GM12872 (cell line): ENCODE results near the gene MDM1.

Experiments used
- TF ChIP-seq, protein P1 (sequence below): IDR thresholded peaks from 3 replicates; pipeline ENCODE4 v1.5.1; 2011; ENCODE audit warnings: low read depth, mild to moderate bottlenecking, low read length, moderate library complexity; ENCODE audit not compliant: insufficient read depth

MDM1 gene

DNA sequence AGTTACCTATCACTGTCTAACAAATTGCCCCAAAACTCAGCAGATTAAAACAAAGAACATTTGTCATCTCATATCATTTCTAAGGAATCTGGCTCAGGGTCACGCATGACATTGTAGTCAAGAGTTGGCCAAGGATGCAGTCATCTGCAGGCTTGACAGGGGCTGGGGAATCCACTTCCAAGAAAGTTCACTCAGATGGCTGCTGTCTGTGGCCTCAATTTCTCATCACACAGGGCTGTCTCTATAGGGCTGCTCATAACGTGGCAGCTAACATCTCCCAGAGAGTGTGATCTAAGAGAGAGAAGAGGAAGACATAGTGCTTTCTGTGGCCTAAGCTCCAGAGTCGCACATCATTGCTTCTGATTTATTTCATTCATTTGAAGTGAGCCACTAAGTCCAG, 61.8 kb downstream of the MDM1 start:
- TF ChIP-seq, protein P1, sequence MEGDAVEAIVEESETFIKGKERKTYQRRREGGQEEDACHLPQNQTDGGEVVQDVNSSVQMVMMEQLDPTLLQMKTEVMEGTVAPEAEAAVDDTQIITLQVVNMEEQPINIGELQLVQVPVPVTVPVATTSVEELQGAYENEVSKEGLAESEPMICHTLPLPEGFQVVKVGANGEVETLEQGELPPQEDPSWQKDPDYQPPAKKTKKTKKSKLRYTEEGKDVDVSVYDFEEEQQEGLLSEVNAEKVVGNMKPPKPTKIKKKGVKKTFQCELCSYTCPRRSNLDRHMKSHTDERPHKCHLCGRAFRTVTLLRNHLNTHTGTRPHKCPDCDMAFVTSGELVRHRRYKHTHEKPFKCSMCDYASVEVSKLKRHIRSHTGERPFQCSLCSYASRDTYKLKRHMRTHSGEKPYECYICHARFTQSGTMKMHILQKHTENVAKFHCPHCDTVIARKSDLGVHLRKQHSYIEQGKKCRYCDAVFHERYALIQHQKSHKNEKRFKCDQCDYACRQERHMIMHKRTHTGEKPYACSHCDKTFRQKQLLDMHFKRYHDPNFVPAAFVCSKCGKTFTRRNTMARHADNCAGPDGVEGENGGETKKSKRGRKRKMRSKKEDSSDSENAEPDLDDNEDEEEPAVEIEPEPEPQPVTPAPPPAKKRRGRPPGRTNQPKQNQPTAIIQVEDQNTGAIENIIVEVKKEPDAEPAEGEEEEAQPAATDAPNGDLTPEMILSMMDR, result no peak

DNA sequence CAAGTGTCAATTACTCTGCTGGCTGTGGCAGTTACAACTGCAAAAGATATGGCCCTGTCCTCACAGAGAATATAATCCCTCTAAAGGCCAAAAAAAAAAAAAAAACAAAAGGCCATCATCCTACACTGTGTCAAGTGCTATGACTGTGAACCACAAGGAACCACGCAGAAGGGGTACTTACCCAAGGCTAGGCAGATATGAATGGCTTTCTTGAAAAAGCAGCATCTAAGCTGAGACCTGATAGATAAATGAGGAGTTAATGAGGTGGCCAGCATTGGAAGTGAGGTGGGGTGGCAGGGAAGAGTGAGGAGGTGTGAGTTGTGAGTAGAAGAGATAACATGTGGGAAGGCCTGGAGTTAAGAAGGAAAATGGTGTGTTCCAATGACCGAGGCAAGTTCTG, 62.4 kb downstream of the MDM1 start:
- TF ChIP-seq, protein P1, result no peak

DNA sequence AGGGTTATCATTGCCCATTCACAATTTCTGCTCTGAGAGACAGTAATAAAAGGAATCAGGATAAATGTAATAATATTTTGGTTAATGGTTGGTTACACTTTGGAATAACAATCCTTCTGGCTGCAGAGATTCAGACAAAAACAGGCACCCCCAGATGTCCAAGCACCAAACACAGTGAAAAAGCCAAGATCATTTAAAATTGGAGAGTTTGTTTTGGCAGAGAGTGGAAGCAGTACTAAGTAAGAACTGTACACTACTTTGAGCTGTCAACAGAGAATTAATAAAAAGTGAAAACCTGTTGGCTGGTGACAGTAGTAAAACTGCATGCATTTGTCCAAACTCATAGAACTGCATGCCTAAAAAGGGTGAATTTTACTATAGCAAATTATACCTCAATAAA, 63.2 kb downstream of the MDM1 start:
- TF ChIP-seq, protein P1, result no peak

DNA sequence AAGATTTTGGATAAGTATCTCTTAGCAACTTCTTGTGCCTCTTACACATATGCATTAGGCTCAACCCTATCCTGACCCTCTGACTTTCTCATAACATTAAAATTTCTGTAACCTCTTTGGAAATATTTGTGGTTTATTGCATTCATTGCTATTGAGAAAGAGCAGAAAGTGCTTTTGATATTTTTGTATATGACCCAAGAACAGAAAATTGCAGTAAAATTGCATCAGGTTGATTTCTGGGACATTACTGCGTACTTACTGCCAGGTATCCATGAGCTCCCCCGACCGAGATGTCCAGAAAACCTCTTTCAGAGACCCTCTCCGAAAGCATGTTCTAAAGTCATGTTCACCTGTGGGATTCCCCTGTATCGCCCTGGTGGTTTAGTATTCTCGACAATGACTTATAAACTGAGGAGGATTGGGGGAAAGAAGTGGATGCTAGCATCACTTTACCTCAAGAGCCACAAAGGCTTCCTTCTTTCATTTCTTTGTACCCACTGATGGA, 64.2 kb downstream of the MDM1 start:
- TF ChIP-seq, protein P1, result no peak

DNA sequence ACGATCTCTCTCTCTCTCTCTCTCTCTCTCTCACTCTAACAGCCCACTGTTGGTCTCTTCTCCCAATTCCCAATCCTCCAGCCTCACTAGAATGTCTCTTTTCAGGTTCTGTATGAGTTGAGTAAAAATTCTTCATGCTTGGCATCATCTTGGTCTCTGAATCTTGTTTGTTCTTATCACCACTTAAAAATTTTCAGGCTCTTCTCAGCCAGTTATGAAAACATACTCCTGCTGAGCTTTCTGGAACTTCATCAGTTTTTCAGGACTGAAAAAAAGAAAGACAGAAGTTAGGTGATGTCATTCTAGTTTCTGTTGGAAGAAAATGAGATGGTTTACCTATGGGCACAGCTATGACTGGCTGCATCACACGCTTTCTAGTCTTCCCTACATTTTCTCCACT, 67.3 kb downstream of the MDM1 start:
- TF ChIP-seq, protein P1, result no peak

DNA sequence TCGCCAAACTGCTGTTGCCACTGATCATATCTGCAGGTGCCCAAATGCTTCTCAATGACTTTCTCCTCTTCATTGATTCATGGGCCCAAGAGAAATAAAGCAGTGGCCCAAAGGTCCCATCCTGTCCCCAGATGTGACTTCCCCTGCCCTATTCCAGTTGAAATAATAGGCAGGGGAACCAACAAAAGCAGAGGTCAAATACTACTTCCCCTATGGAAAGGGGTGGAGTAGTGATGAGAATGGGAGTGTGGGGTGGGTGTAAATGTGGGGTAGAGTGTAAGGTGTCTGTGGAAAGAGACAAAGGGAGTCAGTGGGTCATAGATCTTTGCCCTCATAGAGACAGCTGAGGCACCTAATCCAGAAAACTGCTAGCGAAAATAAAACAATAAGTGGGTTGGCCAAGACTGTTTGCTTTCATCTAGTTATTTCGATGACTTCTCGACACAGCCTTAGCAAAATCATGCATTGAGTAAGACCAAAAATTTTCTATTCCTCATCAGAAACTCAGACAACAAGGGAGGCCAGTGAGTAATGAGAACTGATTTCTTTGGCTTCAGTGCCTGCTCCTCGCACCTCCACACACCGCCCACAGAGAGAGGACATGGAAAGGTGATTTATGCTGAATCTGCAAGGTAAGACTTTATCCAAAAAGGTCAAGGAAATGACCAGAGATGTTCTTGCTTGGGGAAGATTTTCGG, 67.9 kb downstream of the MDM1 start:
- TF ChIP-seq, protein P1, result no peak

DNA sequence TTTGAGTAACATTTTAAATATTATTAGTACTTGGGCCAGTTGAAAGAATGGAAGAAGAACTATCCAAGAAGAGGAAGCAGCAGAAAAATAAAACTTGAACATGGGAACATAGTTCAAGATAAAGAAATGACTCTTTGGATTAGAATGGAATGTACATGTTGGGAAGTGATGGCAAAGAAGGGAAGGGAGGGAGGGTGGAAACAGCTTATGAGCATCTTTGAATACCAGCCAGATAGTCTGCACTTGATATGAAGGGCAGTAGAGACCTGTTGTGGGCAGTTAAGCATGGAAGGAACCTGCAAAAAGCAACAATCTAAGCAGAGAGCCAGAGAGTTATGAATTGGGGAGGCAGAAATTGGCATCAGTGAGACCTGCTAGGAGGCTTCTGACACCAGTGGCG, 68.8 kb downstream of the MDM1 start:
- TF ChIP-seq, protein P1, result no peak

DNA sequence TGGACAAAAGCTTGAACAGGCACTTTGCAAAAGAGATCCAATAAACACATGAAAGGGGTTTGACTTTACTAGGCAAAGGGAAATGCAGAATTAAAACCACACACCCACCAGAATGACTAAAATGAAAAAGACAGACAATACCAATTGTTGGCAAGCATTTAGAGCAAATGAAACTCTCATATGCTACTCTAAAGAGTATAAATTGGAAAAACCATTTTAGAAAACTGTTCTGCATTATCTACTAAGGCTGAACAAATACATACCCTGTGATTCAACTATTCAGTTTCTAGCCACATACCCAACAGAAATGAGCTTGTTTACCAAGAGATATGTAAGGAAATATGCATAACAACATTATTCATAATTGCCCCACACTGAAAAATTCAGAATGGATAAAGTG, 70.3 kb downstream of the MDM1 start:
- TF ChIP-seq, protein P1, result no peak
